Sigmoid colon (tissue), 4 donors: ENCODE results near the gene ATP2B3.

Experiments used
- EP300 ChIP-seq, 4 donors: sonication (generic); formaldehyde crosslinking; IDR thresholded peaks; one replicate each; pipeline ENCODE4 v1.6.1; 2017; ENCODE audit warnings: antibody characterized with exemption in 4 of 4
- POLR2A ChIP-seq, 2 donors: fragments of 450-650 bp; IDR thresholded peaks; one replicate each; pipeline ENCODE4 v1.6.1; 2016; ENCODE audit warnings: antibody characterized with exemption in 2 of 2, mild to moderate bottlenecking in 2 of 2, moderate library complexity in 2 of 2
- POLR2AphosphoS5 ChIP-seq, 4 donors: sonication (generic); formaldehyde crosslinking; IDR thresholded peaks; one replicate each; pipeline ENCODE4 v1.6.1; 2017; ENCODE audit warnings: antibody characterized with exemption in 4 of 4
- TF ChIP-seq, protein P1 (sequence below), 4 experiments: fragments of 450-650 bp in 3 of 4; fragments of 200-600 bp in 1 of 4; IDR thresholded peaks; one replicate each; pipeline ENCODE4 v1.5.1; 2016 to 2019; ENCODE audit warnings: antibody characterized with exemption in 4 of 4, mild to moderate bottlenecking in 3 of 4, moderate library complexity in 2 of 4

DNA sequence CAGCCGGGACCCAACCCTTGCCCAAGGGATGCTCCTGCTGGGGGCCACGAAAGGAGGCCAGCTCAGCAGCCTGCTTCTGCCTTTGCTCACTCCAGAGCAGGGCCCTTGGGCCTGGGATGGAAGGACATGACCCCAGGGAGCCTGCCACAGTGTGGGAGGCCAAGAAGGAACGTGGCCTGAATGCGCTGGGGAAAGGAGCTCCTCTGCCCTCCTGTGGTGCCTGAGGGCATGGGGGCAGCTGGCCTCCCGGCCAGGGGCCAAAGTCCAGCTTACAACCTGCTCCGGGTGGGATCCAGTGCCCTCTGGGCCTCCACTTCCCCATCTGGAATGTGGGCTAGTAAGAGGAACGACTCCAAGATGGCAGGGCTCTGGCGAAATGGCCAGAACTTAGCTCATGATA lies 2.0 kb upstream of the ATP2B3 start:
- TF ChIP-seq, protein P1, sequence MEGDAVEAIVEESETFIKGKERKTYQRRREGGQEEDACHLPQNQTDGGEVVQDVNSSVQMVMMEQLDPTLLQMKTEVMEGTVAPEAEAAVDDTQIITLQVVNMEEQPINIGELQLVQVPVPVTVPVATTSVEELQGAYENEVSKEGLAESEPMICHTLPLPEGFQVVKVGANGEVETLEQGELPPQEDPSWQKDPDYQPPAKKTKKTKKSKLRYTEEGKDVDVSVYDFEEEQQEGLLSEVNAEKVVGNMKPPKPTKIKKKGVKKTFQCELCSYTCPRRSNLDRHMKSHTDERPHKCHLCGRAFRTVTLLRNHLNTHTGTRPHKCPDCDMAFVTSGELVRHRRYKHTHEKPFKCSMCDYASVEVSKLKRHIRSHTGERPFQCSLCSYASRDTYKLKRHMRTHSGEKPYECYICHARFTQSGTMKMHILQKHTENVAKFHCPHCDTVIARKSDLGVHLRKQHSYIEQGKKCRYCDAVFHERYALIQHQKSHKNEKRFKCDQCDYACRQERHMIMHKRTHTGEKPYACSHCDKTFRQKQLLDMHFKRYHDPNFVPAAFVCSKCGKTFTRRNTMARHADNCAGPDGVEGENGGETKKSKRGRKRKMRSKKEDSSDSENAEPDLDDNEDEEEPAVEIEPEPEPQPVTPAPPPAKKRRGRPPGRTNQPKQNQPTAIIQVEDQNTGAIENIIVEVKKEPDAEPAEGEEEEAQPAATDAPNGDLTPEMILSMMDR (IDR thresholded peaks at IDR 0.05): no peak
- no peak for TF ChIP-seq EP300 (IDR thresholded peaks at IDR 0.05)
- no peak for TF ChIP-seq POLR2A (IDR thresholded peaks at IDR 0.05)
- TF ChIP-seq POLR2AphosphoS5 (IDR thresholded peaks at IDR 0.05): no peak
